Measurements from ENCODE around the gene POFUT2. TPM values are rescaled to one million over a fixed set of nuclear protein-coding genes. Genes with fewer than 3 reads are reported as not detected.

The POFUT2 gene
- total RNA-seq, 1 experiment from 2014 or later, result 31.4 TPM

- no peaks in the 10 kb centered on the region for H3K9me3 Mint-ChIP-seq (ENCODE audit: low read depth, unreplicated experiment)
- H3K4me3 Mint-ChIP-seq (ENCODE audit: low read depth, unreplicated experiment), result no peak overlapping the region
- no peaks in the 10 kb centered on the region for H3K36me3 Mint-ChIP-seq (ENCODE audit: insufficient read depth, unreplicated experiment)
- TF ChIP-seq, protein P1, sequence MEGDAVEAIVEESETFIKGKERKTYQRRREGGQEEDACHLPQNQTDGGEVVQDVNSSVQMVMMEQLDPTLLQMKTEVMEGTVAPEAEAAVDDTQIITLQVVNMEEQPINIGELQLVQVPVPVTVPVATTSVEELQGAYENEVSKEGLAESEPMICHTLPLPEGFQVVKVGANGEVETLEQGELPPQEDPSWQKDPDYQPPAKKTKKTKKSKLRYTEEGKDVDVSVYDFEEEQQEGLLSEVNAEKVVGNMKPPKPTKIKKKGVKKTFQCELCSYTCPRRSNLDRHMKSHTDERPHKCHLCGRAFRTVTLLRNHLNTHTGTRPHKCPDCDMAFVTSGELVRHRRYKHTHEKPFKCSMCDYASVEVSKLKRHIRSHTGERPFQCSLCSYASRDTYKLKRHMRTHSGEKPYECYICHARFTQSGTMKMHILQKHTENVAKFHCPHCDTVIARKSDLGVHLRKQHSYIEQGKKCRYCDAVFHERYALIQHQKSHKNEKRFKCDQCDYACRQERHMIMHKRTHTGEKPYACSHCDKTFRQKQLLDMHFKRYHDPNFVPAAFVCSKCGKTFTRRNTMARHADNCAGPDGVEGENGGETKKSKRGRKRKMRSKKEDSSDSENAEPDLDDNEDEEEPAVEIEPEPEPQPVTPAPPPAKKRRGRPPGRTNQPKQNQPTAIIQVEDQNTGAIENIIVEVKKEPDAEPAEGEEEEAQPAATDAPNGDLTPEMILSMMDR (IDR thresholded peaks at IDR 0.05; ENCODE audit: unreplicated experiment), result no peak
- CTCF ChIA-PET, result no interaction called here
- H3K4me1 Mint-ChIP-seq (ENCODE audit: low read depth, unreplicated experiment), result no peaks in the 10 kb centered on the region
- no TSS peak for BruUV-seq (replicated peaks)
- H3K27ac Mint-ChIP-seq (ENCODE audit: unreplicated experiment), result no peak overlapping the region
- intact Hi-C loops (cut with micrococcal nuclease; ENCODE audit: unreplicated experiment), result no loop called here
- H3K27me3 Mint-ChIP-seq (ENCODE audit: unreplicated experiment), result peaks cover 58% of the 10 kb centered on the region
- DNase-seq, result peak; percentile 12
These were observed 59.5 kb downstream of the POFUT2 start for GRCh38 chr21:45228171-45228641.

GRCh38 chr21:45227735-45228134 lies 60.0 kb downstream of the POFUT2 start:
- no peak for DNase-seq
- no TSS peak for BruUV-seq (replicated peaks)
- no peaks in the 10 kb centered on the region for H3K4me1 Mint-ChIP-seq (ENCODE audit: low read depth, unreplicated experiment)
- CTCF ChIA-PET, result no interaction called here
- peaks cover 58% of the 10 kb centered on the region for H3K27me3 Mint-ChIP-seq (ENCODE audit: unreplicated experiment)
- H3K27ac Mint-ChIP-seq (ENCODE audit: unreplicated experiment), result no peak overlapping the region
- H3K9me3 Mint-ChIP-seq (ENCODE audit: low read depth, unreplicated experiment), result no peaks in the 10 kb centered on the region
- H3K4me3 Mint-ChIP-seq (ENCODE audit: low read depth, unreplicated experiment), result no peak overlapping the region
- intact Hi-C loops (cut with micrococcal nuclease; ENCODE audit: unreplicated experiment), result no loop called here
- TF ChIP-seq, protein P1 (IDR thresholded peaks at IDR 0.05; ENCODE audit: unreplicated experiment), result no peak
- no peaks in the 10 kb centered on the region for H3K36me3 Mint-ChIP-seq (ENCODE audit: insufficient read depth, unreplicated experiment)

DNA sequence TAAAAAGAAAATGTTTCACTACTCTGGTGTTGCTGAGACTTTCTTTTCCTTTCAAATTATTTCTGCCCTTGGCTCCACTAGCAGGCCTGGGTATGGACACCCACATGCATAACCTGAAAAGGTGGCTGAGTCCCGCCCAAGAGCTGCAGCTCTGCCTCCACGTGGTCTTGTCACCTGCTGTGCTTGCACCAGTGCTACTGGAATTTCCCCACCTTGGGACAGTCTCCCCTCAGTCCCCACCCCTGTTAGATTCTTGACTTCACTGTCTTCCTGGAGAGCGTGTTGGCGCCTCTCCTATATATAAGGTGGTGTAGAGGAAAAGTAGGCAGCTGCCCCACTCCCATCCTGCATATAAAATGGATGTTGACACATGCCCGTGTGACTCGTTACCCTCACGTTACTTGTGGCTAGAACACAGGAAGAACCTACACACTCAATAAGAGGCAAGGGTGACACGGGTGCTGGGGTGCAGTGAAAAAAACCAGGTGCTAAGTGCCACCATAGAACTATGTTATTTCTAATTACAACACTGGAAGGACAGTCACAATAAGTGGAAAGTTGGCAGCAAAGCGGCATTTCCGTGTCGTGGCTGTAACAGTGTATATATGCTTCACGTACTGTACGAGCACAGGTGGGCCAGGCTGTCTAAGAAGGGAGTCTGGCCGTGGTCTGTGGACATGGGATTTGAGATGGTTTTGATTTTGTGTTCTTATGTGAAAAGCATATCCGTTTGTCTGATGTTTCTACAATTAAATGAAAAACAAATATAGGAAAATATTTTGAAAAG lies 61.0 kb downstream of the POFUT2 start:
- intact Hi-C loops (cut with micrococcal nuclease; ENCODE audit: unreplicated experiment), result no loop called here
- no peaks in the 10 kb centered on the region for H3K4me1 Mint-ChIP-seq (ENCODE audit: low read depth, unreplicated experiment)
- no peaks in the 10 kb centered on the region for H3K36me3 Mint-ChIP-seq (ENCODE audit: insufficient read depth, unreplicated experiment)
- H3K4me3 Mint-ChIP-seq (ENCODE audit: low read depth, unreplicated experiment), result no peak overlapping the region
- no peaks in the 10 kb centered on the region for H3K9me3 Mint-ChIP-seq (ENCODE audit: low read depth, unreplicated experiment)
- CTCF ChIA-PET, result no interaction called here
- peaks cover 50% of the 10 kb centered on the region for H3K27me3 Mint-ChIP-seq (ENCODE audit: unreplicated experiment)
- BruUV-seq (replicated peaks), result no TSS peak
- no peak overlapping the region for H3K27ac Mint-ChIP-seq (ENCODE audit: unreplicated experiment)
- no peak for DNase-seq
- TF ChIP-seq, protein P1 (IDR thresholded peaks at IDR 0.05; ENCODE audit: unreplicated experiment), result no peak

GRCh38 chr21:45225741-45226327 lies 61.9 kb downstream of the POFUT2 start:
- BruUV-seq (replicated peaks), result no TSS peak
- Mint-ChIP-seq H3K9me3 (ENCODE audit: low read depth, unreplicated experiment) (no peaks in the 10 kb centered on the region), H3K27ac (ENCODE audit: unreplicated experiment) (no peak overlapping the region), H3K4me3 (ENCODE audit: low read depth, unreplicated experiment) (no peak overlapping the region), H3K36me3 (ENCODE audit: insufficient read depth, unreplicated experiment) (no peaks in the 10 kb centered on the region), H3K4me1 (ENCODE audit: low read depth, unreplicated experiment) (no peaks in the 10 kb centered on the region), H3K27me3 (ENCODE audit: unreplicated experiment) (peaks cover 52% of the 10 kb centered on the region)
- intact Hi-C loops (cut with micrococcal nuclease; ENCODE audit: unreplicated experiment), result no loop called here
- CTCF ChIA-PET, result no interaction called here
- TF ChIP-seq, protein P1 (IDR thresholded peaks at IDR 0.05; ENCODE audit: unreplicated experiment), result no peak
- no peak for DNase-seq
